LNCaP clone FGC (cell line): ENCODE data around the gene ADGRV1.

Experiments used
- DNase-seq: peaks from one replicate; pipeline ENCODE4 v3.0.0-alpha.2; 2011; ENCODE audit warnings: low read depth
- H3K4me3 ChIP-seq: 2 replicates; pipeline ENCODE4 v1.5.1; 2011; ENCODE audit warnings: mild to moderate bottlenecking, low read depth, low read length, control low read depth
- TF ChIP-seq, protein P1 (sequence below): IDR thresholded peaks from 2 replicates; pipeline ENCODE4 v1.5.1; 2012; ENCODE audit warnings: mild to moderate bottlenecking; ENCODE audit not compliant: control insufficient read depth, insufficient read depth; ENCODE audit errors: extremely low read depth

ADGRV1 gene

DNA sequence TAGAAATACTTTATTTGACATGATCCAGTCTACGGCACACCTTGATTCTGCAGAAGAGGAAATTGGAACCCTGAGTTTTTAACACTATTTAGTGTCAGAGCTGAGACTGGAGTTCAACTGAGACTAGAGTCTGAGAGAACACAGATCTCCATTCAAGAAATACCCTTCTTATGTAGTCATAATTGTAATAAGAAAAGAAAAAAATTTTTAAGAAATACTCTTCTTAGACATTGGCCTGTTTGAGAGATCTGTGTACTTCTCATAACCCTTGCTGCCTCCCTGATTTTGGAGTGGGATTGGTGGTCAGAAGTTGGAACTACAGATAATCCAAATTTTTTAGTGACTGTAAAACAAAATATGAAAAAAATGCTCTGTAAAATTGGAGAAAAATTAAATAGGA lies 571.2 kb downstream of the ADGRV1 start:
- TF ChIP-seq, protein P1, sequence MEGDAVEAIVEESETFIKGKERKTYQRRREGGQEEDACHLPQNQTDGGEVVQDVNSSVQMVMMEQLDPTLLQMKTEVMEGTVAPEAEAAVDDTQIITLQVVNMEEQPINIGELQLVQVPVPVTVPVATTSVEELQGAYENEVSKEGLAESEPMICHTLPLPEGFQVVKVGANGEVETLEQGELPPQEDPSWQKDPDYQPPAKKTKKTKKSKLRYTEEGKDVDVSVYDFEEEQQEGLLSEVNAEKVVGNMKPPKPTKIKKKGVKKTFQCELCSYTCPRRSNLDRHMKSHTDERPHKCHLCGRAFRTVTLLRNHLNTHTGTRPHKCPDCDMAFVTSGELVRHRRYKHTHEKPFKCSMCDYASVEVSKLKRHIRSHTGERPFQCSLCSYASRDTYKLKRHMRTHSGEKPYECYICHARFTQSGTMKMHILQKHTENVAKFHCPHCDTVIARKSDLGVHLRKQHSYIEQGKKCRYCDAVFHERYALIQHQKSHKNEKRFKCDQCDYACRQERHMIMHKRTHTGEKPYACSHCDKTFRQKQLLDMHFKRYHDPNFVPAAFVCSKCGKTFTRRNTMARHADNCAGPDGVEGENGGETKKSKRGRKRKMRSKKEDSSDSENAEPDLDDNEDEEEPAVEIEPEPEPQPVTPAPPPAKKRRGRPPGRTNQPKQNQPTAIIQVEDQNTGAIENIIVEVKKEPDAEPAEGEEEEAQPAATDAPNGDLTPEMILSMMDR = no peak
- no peak for DNase-seq
- no peak overlapping the region for H3K4me3 ChIP-seq

DNA sequence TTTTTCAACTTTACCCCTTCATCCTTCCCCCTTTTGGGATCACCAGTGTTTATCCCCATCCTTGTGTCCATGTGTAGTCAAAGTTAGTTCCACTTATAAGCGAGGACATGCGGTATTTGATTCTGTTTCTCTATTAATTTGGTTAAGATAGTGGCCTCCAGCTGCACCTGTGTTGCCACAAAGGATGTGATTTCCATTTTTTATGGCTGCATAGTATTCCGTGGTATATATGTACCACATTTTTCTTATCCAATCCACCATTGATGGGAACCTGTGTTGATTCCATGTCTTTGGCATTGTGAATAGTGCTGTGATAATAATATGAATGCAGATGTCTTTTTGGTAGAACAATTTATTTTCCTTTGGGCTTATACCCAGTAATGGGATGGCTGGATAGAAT lies 572.2 kb downstream of the ADGRV1 start:
- no peak overlapping the region for H3K4me3 ChIP-seq
- DNase-seq = no peak
- TF ChIP-seq, protein P1 = no peak

DNA sequence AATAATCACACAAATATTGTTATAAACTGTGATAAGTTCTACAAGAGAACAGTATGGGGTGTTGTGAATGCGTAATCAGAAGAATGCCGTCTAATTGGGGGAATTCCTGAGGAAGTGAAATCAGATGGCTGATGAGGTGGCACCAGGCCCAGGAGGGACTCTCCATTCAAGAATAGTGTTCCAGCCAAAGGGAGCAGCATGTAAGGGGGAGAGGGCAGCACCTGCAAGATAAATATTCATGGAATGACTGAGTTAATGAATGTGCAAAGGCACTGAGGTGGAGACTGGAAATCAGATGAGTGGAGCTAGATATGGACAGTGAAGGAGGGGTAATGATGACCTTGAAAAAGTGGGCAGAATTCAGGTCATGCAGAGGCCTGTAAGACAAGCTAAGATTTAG lies 574.0 kb downstream of the ADGRV1 start:
- TF ChIP-seq, protein P1 = no peak
- H3K4me3 ChIP-seq = no peak overlapping the region
- DNase-seq = no peak

DNA sequence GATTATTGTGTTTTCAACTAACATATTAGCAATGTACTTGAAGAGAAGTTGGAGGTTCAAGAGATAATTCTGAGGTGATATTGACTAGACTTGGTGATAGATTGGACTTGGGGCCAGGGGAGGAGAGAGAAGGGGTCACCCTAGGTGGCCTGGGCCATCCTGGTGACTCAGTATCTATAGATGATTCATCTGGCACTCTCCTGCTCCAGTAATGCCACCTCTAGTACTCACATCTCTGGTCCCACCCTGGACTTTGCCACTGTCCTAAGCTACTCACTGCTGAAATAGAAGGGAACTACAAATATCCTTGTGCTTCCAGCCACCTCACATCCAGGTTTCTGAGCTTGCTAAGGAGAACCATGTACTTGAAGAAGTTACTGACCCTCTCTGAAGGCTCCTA lies 574.6 kb downstream of the ADGRV1 start:
- H3K4me3 ChIP-seq = no peak overlapping the region
- TF ChIP-seq, protein P1 = no peak
- DNase-seq = no peak

DNA sequence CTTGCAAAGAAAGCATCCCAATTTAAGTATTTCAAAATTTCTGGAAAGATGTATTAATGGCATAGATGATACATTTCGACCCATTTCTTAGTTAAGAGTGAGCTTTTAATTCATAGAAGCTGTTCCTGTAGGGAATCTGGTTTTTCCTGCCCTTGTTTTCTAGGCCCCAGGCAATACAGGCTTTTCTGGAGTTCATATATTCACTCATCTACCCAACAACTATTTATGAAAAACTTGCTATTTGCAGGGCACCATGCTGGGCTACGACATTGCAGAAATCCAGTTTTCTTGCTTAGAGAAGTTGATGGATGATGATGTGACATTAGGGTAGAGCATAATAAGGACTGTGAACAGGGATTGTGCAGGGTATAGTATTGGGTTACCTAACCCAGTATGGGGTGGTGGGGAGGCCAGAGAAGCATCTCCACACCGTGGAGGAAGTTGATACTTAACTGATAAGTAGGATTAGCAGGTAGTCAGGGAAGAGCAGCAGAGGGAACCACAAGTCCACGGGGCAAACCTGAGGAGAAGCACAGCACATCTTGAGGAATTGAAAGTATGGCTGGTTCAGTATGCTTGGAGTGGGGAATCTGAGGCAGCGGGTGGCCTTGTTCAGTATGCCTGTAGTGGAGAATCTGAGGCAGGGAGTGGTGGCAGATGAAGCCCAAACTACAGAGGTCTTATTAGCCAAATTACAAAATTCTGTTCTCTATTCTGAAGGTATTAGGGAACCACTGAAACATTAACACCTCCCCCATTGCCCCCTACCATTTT lies 577.1 kb downstream of the ADGRV1 start:
- TF ChIP-seq, protein P1 = no peak
- no peak for DNase-seq

DNA sequence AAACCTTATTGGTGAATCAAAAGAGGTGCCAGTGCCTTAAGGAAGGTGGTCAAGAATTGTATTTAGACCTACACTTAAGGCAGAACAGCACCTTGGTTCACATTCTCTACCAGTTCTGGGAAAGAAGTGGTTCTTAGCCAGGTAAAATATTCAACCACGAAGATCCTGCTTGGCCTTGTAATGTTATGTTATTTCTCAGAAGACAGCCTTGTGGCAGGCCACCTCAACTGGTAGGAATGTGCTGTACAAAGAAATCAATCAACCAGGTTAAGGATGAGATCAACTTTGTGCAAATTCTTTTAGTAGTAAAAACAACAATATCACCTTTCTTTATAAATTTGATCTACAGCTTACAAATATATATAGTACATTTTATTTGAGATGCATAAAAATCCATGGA lies 577.7 kb downstream of the ADGRV1 start:
- TF ChIP-seq, protein P1 = no peak
- H3K4me3 ChIP-seq = no peak overlapping the region
- no peak for DNase-seq

More for the DNA sequence above, 577.1 kb downstream of the ADGRV1 start:
- no peak overlapping the region for H3K4me3 ChIP-seq

DNA sequence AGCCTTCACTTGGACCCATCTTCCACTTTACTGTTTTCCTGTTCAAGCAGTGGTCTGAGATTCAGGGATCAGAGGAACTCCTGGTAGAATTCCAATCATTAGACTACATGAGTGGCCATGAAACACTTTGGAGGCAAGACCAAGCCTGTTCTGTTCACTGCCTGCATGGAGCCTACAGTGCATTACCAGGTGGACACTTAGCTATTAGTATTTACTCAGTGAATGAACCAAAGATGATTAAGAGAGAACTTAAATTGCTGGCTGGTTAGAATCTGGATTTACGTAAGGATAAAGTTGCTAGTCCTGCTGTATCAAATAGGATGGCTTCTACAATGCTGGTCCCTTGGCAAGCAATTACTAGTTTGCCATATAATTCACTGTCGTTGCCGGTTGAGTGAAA lies 579.0 kb downstream of the ADGRV1 start:
- TF ChIP-seq, protein P1 = no peak
- no peak for DNase-seq
- no peak overlapping the region for H3K4me3 ChIP-seq
